DOHH2 (cell line): ENCODE data around the gene SGCD.

Source experiments
- H3F3A ChIP-seq: fragments of 200-600 bp; sonication (generic), shearing (Covaris generic); 2 replicates; pipeline ENCODE4 v1.6.0; 2016; ENCODE audit warnings: antibody characterized with exemption, mild to moderate bottlenecking; ENCODE audit not compliant: control insufficient read depth, insufficient read depth
- H3K27ac ChIP-seq: fragments of 200-600 bp; sonication (generic); 2 replicates; pipeline ENCODE4 v1.5.1; 2014; ENCODE audit warnings: low read depth, mild to moderate bottlenecking, low read length, moderate library complexity
- H3K27me3 ChIP-seq: fragments of 200-600 bp; sonication (generic); 2 replicates; pipeline ENCODE4 v1.6.1; 2014; ENCODE audit warnings: mild to moderate bottlenecking, low read length, mixed read lengths; ENCODE audit not compliant: control insufficient read depth
- H3K36me3 ChIP-seq: fragments of 200-600 bp; sonication (generic); 2 replicates; pipeline ENCODE4 v1.6.1; 2014; ENCODE audit warnings: mild to moderate bottlenecking, low read length, moderate library complexity, mixed read lengths; ENCODE audit not compliant: control insufficient read depth
- H3K4me1 ChIP-seq: fragments of 200-600 bp; sonication (generic); 2 replicates; pipeline ENCODE4 v1.6.1; 2014; ENCODE audit warnings: mild to moderate bottlenecking, low read length, mixed read lengths; ENCODE audit not compliant: control insufficient read depth
- H3K4me2 ChIP-seq: fragments of 200-600 bp; sonication (generic); 2 replicates; pipeline ENCODE4 v1.6.0; 2014; ENCODE audit warnings: mild to moderate bottlenecking, low read length, moderate library complexity
- H3K4me3 ChIP-seq: fragments of 200-600 bp; sonication (generic); 2 replicates; pipeline ENCODE4 v1.5.1; 2014; ENCODE audit warnings: mild to moderate bottlenecking, low read length, mixed read lengths
- H3K79me2 ChIP-seq: fragments of 200-600 bp; sonication (generic); 2 replicates; pipeline ENCODE4 v1.6.1; 2014; ENCODE audit warnings: mild to moderate bottlenecking, low read length, mixed read lengths; ENCODE audit not compliant: control insufficient read depth
- H3K9me2 ChIP-seq: fragments of 200-600 bp; sonication (generic); replicated peaks from 2 replicates; pipeline ENCODE4 v1.6.1; 2014; ENCODE audit warnings: mild to moderate bottlenecking, low read length, mixed read lengths; ENCODE audit not compliant: control insufficient read depth
- H3K9me3 ChIP-seq: fragments of 200-600 bp; sonication (generic); 2 replicates; pipeline ENCODE4 v1.6.1; 2014; ENCODE audit warnings: antibody characterized with exemption, low read length, mixed read lengths; ENCODE audit not compliant: control insufficient read depth, insufficient read depth
- H4K20me1 ChIP-seq: fragments of 200-600 bp; sonication (generic); 2 replicates; pipeline ENCODE4 v1.6.0; 2014; ENCODE audit warnings: low read depth, mild to moderate bottlenecking, antibody characterized with exemption, low read length, moderate library complexity; ENCODE audit not compliant: control insufficient read depth, insufficient read depth
- CTCF ChIP-seq: fragments of 200-600 bp; sonication (generic); IDR thresholded peaks from one replicate; pipeline ENCODE4 v1.5.1; 2014; ENCODE audit warnings: antibody characterized with exemption, mild to moderate bottlenecking, low read depth, low read length; ENCODE audit not compliant: poor library complexity, severe bottlenecking
- EZH2phosphoT487 ChIP-seq: fragments of 200-600 bp; sonication (generic); IDR thresholded peaks from 2 replicates; pipeline ENCODE4 v1.6.1; 2017; ENCODE audit warnings: borderline replicate concordance, mild to moderate bottlenecking, antibody characterized with exemption, low read length, moderate library complexity, mixed read lengths

Gene SGCD

GRCh38 chr5:156667616-156668015 lies 340.7 kb downstream of the SGCD start:
- Histone ChIP-seq H3K4me3 (no peak overlapping the region), H3K4me2 (no peak overlapping the region), H4K20me1 (no peaks in the 10 kb centered on the region), H3K79me2 (no peaks in the 10 kb centered on the region), H3K9me2 (no peaks in the 10 kb centered on the region), H3K4me1 (no peaks in the 10 kb centered on the region), H3F3A (no peaks in the 10 kb centered on the region), H3K27ac (no peak overlapping the region), H3K36me3 (no peaks in the 10 kb centered on the region), H3K9me3 (no peaks in the 10 kb centered on the region), H3K27me3 (no peaks in the 10 kb centered on the region)
- no peak for TF ChIP-seq EZH2phosphoT487
- no peak for TF ChIP-seq CTCF

DNA sequence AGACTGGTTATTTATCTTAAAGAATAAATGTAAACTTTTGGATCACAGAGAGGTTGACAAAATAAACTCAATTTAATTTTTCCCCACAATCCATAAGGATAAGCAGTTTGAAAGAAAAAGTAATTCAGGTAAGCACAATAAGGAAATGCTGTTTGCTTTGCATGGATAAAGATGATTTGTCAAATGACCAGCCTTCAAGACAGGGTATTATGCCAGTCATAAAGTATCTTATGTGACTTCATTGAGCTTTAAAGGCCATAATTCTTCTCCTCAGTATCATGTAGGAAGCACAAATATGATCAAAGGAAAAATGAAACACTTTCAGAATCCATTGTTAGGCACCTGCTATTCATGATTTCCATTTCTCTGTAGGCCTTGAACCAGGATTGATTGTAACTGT lies 342.5 kb downstream of the SGCD start:
- Histone ChIP-seq H3K9me2 (no peaks in the 10 kb centered on the region), H3K4me3 (no peak overlapping the region), H3K27ac (no peak overlapping the region), H3K4me2 (no peak overlapping the region), H3K79me2 (no peaks in the 10 kb centered on the region), H3K4me1 (no peaks in the 10 kb centered on the region), H3F3A (no peaks in the 10 kb centered on the region), H3K27me3 (no peaks in the 10 kb centered on the region), H4K20me1 (no peaks in the 10 kb centered on the region), H3K9me3 (no peaks in the 10 kb centered on the region), H3K36me3 (no peaks in the 10 kb centered on the region)
- TF ChIP-seq EZH2phosphoT487, result no peak
- TF ChIP-seq CTCF, result no peak

GRCh38 chr5:156670615-156671014 lies 343.7 kb downstream of the SGCD start:
- no peak overlapping the region for H3K4me3 ChIP-seq
- no peaks in the 10 kb centered on the region for H3K36me3 ChIP-seq
- no peak overlapping the region for H3K4me2 ChIP-seq

More at GRCh38 chr5:156670615-156671014, 343.7 kb downstream of the SGCD start:
- TF ChIP-seq EZH2phosphoT487 (no peak), CTCF (no peak)
- no peaks in the 10 kb centered on the region for H3K9me3 ChIP-seq
- no peaks in the 10 kb centered on the region for H3K27me3 ChIP-seq
- H3F3A ChIP-seq, result no peaks in the 10 kb centered on the region
- no peaks in the 10 kb centered on the region for H3K9me2 ChIP-seq
- no peaks in the 10 kb centered on the region for H4K20me1 ChIP-seq
- H3K27ac ChIP-seq, result no peak overlapping the region
- no peaks in the 10 kb centered on the region for H3K79me2 ChIP-seq
- H3K4me1 ChIP-seq, result no peaks in the 10 kb centered on the region
